HFF-Myc (cell line): ENCODE data around the gene SHB.

Experiments used
- DNase-seq: peaks from one replicate; pipeline ENCODE4 v3.0.0-alpha.2; 2011; ENCODE audit warnings: low read depth; ENCODE audit errors: extremely low read depth
- H3K4me3 ChIP-seq: replicated peaks from 2 replicates; pipeline ENCODE4 v1.5.1; 2011; ENCODE audit warnings: low read depth, mild to moderate bottlenecking, control low read depth, low read length
- TF ChIP-seq, protein P1 (sequence below): IDR thresholded peaks from 2 replicates; pipeline ENCODE4 v1.5.1; 2012; ENCODE audit warnings: mild to moderate bottlenecking, low read depth, low read length, control low read depth; ENCODE audit errors: missing control alignments

The SHB gene

DNA sequence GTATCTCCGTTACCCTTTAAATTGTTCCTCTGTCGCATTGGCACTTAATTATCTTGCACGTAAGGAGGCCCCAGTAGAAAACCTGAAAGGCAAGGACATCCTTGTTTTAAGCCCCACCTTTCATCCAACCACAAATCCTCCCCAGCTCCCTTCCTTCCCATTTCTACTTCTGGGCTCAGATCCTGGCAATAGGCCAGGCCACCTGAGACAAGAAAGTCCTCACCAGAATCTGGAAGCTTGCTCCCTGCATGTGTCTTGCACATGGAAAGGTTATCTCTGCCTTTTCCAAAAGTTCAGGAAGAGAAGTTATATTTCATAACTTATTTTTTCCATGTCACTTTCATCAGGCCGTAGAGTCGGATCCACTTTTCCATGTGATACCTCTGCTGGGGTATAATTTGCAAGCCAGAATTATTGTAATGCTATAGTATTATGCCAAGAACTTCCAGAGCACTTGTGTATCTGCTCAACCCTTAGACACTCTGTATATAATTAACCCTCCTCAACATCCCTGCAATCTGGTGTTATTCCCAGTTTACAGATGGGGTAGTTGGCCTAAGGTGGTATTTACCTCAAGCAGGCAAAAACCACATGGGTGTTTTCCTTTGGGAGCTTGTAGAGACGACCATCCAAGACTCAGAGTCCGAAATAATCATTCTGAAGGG is 2.6 kb upstream of the SHB start:
- DNase-seq = no peak
- TF ChIP-seq, protein P1, sequence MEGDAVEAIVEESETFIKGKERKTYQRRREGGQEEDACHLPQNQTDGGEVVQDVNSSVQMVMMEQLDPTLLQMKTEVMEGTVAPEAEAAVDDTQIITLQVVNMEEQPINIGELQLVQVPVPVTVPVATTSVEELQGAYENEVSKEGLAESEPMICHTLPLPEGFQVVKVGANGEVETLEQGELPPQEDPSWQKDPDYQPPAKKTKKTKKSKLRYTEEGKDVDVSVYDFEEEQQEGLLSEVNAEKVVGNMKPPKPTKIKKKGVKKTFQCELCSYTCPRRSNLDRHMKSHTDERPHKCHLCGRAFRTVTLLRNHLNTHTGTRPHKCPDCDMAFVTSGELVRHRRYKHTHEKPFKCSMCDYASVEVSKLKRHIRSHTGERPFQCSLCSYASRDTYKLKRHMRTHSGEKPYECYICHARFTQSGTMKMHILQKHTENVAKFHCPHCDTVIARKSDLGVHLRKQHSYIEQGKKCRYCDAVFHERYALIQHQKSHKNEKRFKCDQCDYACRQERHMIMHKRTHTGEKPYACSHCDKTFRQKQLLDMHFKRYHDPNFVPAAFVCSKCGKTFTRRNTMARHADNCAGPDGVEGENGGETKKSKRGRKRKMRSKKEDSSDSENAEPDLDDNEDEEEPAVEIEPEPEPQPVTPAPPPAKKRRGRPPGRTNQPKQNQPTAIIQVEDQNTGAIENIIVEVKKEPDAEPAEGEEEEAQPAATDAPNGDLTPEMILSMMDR = no peak
- no peak overlapping the region for H3K4me3 ChIP-seq

DNA sequence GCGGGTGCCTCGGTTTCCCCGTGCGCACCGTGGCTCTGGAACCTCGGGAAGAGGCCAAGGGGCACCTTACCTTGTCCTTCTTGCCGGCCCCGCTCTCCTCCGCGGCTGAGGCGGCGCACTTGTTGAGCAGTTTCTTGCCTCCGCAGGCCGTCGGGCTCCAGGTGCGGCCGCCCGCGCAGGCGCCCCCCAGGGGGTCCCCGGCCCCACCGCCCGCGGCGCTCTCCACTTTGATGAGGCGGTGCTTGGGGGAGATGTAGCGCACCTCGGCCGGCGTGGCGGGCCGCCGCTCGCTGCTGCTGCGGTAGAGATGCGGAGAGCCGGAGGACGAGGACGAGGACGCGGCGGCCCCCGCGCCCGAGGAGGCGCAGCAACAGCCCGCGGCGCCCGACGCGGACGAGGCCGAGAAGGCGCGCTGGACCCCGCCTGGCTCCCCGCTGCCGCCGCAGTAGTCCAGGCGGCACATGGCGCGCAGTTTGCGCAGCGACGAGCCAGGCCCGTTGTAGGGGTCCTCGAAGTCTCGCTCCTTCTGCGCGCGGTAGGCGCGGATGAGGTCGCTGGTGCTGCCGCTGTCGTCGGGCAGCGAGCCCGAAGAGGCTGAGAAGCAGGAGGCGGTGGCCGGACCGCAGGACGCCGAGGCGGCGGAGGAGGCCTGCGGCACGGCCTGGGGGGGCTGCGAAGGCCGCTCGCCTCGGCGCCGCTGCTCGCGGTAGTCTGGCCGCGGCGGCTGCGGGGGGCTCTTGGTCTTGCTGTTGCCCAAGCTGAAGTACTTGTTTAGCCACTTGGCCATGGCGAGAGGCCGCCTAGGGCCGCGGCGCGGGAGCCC is 957 bp downstream of the SHB start:
- peak overlapping the region; percentile 68 for H3K4me3 ChIP-seq
- TF ChIP-seq, protein P1 = no peak
- no peak for DNase-seq

DNA sequence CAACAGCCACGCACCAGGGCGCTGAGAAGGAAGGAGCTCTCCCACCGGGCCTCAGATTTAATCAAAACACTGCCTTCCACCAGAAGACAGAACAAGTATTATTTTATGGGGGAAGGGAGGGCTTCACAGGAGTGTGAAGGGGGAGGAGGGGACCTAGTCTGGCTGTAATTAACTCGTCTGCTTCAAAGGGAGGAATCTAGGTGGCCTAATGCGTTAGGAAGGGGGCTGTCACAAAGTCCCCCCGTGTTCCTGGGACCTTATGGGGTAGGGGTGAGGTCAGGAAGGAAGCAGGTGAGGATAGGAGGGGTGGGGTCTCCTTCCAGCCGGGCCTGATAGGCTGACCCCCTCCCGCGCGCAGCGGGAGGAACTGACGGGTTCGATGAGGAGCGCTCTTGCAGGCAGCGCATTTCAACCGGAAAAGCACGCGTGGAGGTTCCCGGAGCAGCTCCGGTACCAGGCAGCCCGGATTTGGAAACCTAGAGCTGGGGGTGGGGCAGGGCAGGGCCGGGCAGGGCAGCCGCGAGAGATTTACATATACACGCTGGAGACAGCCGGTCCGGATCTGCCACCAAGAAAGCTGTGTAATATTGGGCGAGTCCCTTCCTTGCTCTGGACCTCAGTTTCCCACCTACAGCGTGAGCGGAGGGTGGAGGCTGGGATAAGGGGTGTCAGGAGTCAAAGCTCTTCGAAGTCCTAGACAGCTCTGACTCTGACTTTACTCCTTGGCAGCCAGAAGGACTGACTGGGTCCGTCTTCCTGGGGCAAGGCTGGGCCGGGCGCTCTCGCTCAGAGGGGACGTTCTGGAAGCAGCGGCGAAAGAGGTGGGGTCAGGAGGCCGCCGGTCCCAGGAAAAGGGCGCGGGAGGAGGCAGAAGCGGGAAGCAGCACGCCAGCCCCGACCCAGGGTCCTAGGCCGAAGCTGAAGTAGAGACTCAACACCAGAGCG is 1.8 kb downstream of the SHB start:
- TF ChIP-seq, protein P1 = no peak
- peak overlapping the region; percentile 68 for H3K4me3 ChIP-seq
- DNase-seq = no peak

DNA sequence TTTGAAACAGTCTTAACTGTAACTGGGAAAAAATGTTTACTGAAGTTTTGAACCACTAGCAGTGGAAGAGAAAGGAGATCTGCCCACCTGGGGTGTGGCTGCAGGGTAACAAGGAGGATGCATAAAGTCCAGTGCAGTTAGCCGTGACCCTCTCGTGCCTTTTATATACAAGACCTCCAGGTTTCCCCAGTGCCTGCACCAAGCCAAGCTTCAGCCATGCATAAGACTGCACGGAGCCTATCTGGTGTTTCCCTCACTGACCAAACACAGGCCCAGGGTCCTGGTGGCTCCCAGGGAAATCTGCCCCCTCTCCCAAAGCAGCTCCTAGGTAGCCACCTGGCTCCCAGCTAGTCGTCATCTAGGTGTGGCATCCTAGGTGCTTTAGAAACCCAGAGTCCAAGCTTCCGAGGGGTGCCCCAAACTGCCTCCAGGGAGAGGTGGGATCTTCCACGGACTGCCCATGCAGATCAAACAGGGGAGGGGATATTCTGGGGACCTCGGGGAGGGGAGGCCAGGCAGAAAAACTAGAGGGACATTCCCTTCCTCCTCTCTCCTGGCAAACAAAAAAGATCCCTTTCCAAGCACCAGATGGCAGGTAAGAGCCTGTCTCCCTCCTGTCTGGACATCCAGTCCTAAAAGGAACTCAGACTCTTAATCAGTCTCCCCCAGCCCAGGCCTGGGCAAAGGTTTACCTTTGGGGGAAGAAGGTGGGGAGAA is 2.7 kb downstream of the SHB start:
- TF ChIP-seq, protein P1 = no peak
- no peak for DNase-seq
- H3K4me3 ChIP-seq = peak overlapping the region; percentile 68

DNA sequence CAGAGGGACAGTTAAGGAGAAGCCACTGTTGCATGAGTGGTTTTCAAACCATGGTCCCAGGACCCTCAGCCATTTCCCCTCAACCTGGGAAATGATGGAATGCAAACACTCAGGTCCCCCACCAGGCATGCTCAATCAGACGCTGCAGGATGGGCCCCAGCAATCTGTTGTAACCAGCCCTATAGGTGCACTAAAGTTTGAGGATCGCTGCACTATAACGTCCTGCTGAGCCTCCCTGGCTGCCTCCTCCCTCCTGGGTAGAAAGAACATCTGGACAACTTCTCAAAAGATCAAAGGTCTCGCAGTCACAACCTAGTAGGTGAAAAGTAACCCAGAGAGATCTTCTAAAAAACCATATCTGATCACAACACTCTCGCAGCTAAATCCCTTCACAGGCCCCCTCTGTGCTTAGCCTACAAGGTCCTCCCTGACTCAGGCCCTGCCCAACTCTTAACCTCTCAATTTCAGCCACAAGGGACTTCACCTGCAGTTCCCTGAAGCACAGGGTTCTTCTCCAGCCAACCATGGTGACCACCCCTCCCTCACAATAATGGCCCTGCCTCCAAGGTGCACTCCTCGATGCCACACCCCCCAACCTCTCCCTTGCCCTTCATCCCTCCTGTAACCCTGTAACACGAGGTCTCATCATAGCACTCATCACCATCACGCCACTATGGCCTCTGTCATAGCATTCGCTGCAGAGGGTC is 3.5 kb downstream of the SHB start:
- TF ChIP-seq, protein P1 = no peak
- H3K4me3 ChIP-seq = peak overlapping the region; percentile 68
- DNase-seq = no peak
